ENCODE results near the gene ZSCAN5C. TPM values are rescaled to one million over a fixed set of nuclear protein-coding genes. Genes with fewer than 3 reads are reported as not detected.

The ZSCAN5C gene
- total RNA-seq, 4 donors from 2014 or later: not detected

GRCh38 chr19:56158170-56158757 lies 43.8 kb upstream of the ZSCAN5C start:
- Histone ChIP-seq H3K27me3 (no peaks in the 10 kb centered on the region), H3K4me1 (no peaks in the 10 kb centered on the region), H3K36me3 (peaks cover 0 to 76% (median 0%) of the 10 kb centered on the region in 3 donors), H3K9me3 (no peaks in the 10 kb centered on the region), H3K27ac (no peak overlapping the region), H3K4me3 (no peak overlapping the region)
- WGBS, 2 donors: 91 to 93% methylated on average over 15 to 16 of the region's 16 CpGs
- TF ChIP-seq POLR2A (IDR thresholded peaks at IDR 0.05) (no peak), EP300 (IDR thresholded peaks at IDR 0.05) (no peak)
- TF ChIP-seq, protein P1, sequence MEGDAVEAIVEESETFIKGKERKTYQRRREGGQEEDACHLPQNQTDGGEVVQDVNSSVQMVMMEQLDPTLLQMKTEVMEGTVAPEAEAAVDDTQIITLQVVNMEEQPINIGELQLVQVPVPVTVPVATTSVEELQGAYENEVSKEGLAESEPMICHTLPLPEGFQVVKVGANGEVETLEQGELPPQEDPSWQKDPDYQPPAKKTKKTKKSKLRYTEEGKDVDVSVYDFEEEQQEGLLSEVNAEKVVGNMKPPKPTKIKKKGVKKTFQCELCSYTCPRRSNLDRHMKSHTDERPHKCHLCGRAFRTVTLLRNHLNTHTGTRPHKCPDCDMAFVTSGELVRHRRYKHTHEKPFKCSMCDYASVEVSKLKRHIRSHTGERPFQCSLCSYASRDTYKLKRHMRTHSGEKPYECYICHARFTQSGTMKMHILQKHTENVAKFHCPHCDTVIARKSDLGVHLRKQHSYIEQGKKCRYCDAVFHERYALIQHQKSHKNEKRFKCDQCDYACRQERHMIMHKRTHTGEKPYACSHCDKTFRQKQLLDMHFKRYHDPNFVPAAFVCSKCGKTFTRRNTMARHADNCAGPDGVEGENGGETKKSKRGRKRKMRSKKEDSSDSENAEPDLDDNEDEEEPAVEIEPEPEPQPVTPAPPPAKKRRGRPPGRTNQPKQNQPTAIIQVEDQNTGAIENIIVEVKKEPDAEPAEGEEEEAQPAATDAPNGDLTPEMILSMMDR (IDR thresholded peaks at IDR 0.05): no peak
- DNase-seq (ENCODE audit: low spot score in 2 of 2): no peak

- WGBS, 2 donors: 91 to 95% methylated on average over 9 of the region's 9 CpGs
- no peaks in the 10 kb centered on the region for H3K9me3 ChIP-seq
- peaks cover 0 to 73% (median 0%) of the 10 kb centered on the region in 3 donors for H3K36me3 ChIP-seq
- no peaks in the 10 kb centered on the region for H3K4me1 ChIP-seq
- DNase-seq (ENCODE audit: low spot score in 2 of 2): no peak
- H3K27me3 ChIP-seq: no peaks in the 10 kb centered on the region
- H3K27ac ChIP-seq: no peak overlapping the region
- H3K4me3 ChIP-seq: no peak overlapping the region
- no peak for TF ChIP-seq EP300 (IDR thresholded peaks at IDR 0.05)
- TF ChIP-seq, protein P1 (IDR thresholded peaks at IDR 0.05): no peak
- no peak for TF ChIP-seq POLR2A (IDR thresholded peaks at IDR 0.05)
Observed at GRCh38 chr19:56159009-56159559, 43.0 kb upstream of the ZSCAN5C start.

DNA sequence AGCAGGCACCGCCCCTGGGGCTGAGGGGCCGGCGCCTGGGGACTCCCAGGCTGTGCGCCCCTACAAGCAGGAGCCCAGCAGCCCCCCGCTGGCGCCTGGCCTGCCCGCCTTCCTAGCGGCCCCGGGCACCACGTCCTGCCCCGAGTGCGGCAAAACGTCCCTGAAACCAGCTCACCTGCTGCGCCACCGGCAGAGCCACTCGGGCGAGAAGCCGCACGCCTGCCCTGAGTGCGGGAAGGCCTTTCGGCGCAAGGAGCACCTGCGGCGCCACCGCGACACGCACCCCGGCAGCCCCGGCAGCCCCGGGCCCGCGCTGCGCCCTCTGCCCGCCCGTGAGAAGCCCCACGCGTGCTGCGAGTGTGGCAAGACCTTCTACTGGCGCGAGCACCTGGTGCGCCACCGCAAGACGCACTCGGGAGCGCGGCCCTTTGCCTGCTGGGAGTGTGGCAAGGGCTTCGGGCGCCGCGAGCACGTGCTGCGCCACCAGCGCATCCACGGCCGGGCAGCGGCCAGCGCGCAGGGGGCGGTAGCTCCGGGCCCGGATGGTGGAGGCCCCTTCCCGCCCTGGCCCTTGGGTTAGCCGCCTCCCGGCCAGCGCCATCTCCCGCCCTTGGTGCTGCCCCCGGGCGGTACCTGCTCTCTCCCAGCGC lies 42.3 kb upstream of the ZSCAN5C start:
- H3K27me3 ChIP-seq: no peaks in the 10 kb centered on the region
- no peaks in the 10 kb centered on the region for H3K4me1 ChIP-seq
- WGBS, 2 donors: 96 to 97% methylated on average over 27 to 50 of the region's 69 CpGs
- H3K27ac ChIP-seq: no peak overlapping the region
- no peaks in the 10 kb centered on the region for H3K9me3 ChIP-seq
- TF ChIP-seq EP300 (IDR thresholded peaks at IDR 0.05) (no peak), POLR2A (IDR thresholded peaks at IDR 0.05) (no peak)
- TF ChIP-seq, protein P1 (IDR thresholded peaks at IDR 0.05): no peak
- H3K4me3 ChIP-seq: no peak overlapping the region
- DNase-seq (ENCODE audit: low spot score in 2 of 2): no peak
- peaks cover 0 to 68% (median 0%) of the 10 kb centered on the region in 3 donors for H3K36me3 ChIP-seq

- WGBS, 2 donors: 95% methylated on average over 10 to 11 of the region's 11 CpGs
- Histone ChIP-seq H3K27me3 (no peaks in the 10 kb centered on the region), H3K27ac (no peak overlapping the region), H3K9me3 (no peaks in the 10 kb centered on the region), H3K4me3 (no peak overlapping the region), H3K4me1 (no peaks in the 10 kb centered on the region), H3K36me3 (peaks cover 0 to 52% (median 0%) of the 10 kb centered on the region in 3 donors)
- no peak for DNase-seq (ENCODE audit: low spot score in 2 of 2)
- TF ChIP-seq EP300 (IDR thresholded peaks at IDR 0.05) (no peak), POLR2A (IDR thresholded peaks at IDR 0.05) (no peak)
- TF ChIP-seq, protein P1 (IDR thresholded peaks at IDR 0.05): no peak
Observed at GRCh38 chr19:56161534-56161933, 40.5 kb upstream of the ZSCAN5C start.

GRCh38 chr19:56162258-56162657 lies 39.8 kb upstream of the ZSCAN5C start:
- H3K27ac ChIP-seq: no peak overlapping the region
- TF ChIP-seq, protein P1 (IDR thresholded peaks at IDR 0.05): no peak
- no peak for TF ChIP-seq POLR2A (IDR thresholded peaks at IDR 0.05)
- no peak overlapping the region for H3K4me3 ChIP-seq
- no peaks in the 10 kb centered on the region for H3K9me3 ChIP-seq
- H3K27me3 ChIP-seq: no peaks in the 10 kb centered on the region
- H3K36me3 ChIP-seq: peaks cover 0 to 45% (median 0%) of the 10 kb centered on the region in 3 donors
- no peaks in the 10 kb centered on the region for H3K4me1 ChIP-seq
- 62 to 74% methylated on average over 9 of the region's 9 CpGs for WGBS, 2 donors
- no peak for DNase-seq (ENCODE audit: low spot score in 2 of 2)
